IMR-90 (cell line): ENCODE data around the gene KRT86.

ENCODE experiments used
- CEBPB ChIP-seq: IDR thresholded peaks from 2 replicates; pipeline ENCODE4 v1.6.1; 2012; ENCODE audit warnings: low read depth, low read length, improper control_type of control experiment
- FOS ChIP-seq: fragments of 150-350 bp; IDR thresholded peaks from 2 replicates; pipeline ENCODE4 v1.6.1; 2016; ENCODE audit warnings: low read depth, low read length
- MAZ ChIP-seq: IDR thresholded peaks from 2 replicates; pipeline ENCODE4 v1.6.1; 2012; ENCODE audit warnings: low read depth, mild to moderate bottlenecking, low read length, improper control_type of control experiment, moderate library complexity, borderline replicate concordance
- POLR2A ChIP-seq: IDR thresholded peaks from 2 replicates; pipeline ENCODE4 v1.6.1; 2012; ENCODE audit warnings: mild to moderate bottlenecking, low read depth, low read length
- TF ChIP-seq, protein P1 (sequence below): conservative IDR thresholded peaks from 2 replicates; pipeline ENCODE4 v1.5.1; 2012; ENCODE audit warnings: mild to moderate bottlenecking, low read depth, low read length, improper control_type of control experiment
- TF ChIP-seq, protein P2 (sequence below): fragments of 150-350 bp; IDR thresholded peaks from 2 replicates; pipeline ENCODE4 v1.6.1; 2017; ENCODE audit warnings: mild to moderate bottlenecking, antibody characterized with exemption, low read length, low read depth

DNA sequence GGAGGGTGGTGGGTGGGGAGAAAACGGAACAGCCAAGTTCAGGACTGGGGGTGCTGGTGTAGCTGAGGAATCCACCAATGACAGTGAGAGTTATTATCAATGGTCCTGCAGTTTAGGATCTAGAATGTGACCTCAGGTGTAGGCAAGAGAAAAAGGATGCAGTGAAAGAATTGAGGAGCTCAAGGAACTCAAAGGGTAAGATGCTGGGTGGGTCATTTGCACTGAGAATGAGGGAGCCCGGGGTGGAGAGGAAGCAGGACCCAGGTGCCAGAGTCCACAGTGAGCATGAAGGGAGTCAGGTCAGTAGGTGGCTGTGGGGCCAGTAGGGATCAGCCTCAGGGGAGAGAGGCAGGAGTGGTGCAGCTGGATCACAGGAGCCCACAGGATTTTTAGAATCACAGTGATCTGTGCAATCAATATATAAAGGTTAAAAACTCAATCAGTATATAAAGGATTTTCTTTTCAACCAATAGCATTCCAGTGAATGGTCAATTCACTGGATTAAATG, 44.6 kb upstream of the KRT86 start:
- TF ChIP-seq POLR2A = no peak
- no peak for TF ChIP-seq CEBPB
- TF ChIP-seq, protein P1, sequence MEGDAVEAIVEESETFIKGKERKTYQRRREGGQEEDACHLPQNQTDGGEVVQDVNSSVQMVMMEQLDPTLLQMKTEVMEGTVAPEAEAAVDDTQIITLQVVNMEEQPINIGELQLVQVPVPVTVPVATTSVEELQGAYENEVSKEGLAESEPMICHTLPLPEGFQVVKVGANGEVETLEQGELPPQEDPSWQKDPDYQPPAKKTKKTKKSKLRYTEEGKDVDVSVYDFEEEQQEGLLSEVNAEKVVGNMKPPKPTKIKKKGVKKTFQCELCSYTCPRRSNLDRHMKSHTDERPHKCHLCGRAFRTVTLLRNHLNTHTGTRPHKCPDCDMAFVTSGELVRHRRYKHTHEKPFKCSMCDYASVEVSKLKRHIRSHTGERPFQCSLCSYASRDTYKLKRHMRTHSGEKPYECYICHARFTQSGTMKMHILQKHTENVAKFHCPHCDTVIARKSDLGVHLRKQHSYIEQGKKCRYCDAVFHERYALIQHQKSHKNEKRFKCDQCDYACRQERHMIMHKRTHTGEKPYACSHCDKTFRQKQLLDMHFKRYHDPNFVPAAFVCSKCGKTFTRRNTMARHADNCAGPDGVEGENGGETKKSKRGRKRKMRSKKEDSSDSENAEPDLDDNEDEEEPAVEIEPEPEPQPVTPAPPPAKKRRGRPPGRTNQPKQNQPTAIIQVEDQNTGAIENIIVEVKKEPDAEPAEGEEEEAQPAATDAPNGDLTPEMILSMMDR = no peak
- TF ChIP-seq MAZ = no peak
- TF ChIP-seq, protein P2, sequence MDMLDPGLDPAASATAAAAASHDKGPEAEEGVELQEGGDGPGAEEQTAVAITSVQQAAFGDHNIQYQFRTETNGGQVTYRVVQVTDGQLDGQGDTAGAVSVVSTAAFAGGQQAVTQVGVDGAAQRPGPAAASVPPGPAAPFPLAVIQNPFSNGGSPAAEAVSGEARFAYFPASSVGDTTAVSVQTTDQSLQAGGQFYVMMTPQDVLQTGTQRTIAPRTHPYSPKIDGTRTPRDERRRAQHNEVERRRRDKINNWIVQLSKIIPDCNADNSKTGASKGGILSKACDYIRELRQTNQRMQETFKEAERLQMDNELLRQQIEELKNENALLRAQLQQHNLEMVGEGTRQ = no peak
- TF ChIP-seq FOS = no peak
